GOT3 (cell line): ENCODE measurements around the gene ACAP3.

Experiments used
- DNase-seq: peaks from one replicate; lab custom pipeline; 2025; ENCODE audit warnings: mixed read lengths; lab: John Stamatoyannopoulos, UW

Gene ACAP3

DNA sequence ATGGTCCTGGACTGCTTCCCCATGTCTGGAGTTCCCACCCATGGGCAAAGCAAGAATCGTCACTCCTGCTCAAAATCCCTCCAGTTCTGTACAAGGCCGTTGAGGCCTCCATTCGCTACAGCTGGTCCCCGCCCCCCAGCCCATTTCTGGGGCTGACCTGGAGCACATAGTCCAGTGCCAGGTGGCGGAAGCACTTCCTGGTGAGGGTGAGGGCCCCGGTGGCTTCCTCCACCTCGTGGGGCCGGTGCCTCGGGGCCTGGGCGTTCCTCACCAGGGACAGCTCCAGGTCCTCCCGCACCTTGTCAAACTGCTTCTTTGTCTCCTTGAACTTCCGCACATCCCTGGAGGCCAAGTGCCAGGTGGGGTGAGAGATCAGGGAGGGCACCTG lies 7.4 kb downstream of the ACAP3 start:
- no peak for DNase-seq

DNA sequence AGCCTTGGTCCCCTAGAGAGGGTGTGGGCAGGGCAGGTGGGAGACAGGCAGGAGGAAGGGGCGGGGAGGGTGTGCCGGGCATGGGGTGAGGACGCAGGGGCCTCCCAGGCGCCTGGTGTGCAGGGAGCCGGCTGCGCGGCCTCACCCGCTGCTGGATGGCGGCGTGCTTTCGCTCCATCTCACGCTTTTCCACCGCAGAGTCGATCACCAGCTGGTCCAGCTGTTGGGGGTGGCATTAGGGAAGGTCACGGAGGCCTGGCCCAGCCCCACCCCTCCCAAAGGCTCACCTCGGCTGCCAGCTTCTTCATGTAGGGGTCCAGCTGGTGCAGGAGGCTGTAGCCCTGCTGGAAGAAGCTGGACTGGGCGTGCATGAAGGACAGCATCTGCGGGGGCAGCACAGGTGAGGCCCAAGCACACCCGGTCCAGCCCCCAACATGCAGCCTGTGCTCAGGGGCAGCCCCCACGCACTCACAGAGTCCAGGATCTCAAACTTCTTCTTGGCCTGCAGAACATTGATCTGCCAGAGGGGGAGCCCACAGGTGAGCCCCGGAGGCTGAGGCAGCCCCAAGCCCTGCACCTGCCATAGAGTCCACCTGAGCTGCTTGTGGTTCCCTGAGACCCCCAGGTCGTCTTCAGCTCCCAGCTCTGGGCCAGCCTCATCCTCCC lies 7.9 kb downstream of the ACAP3 start:
- no peak for DNase-seq

DNA sequence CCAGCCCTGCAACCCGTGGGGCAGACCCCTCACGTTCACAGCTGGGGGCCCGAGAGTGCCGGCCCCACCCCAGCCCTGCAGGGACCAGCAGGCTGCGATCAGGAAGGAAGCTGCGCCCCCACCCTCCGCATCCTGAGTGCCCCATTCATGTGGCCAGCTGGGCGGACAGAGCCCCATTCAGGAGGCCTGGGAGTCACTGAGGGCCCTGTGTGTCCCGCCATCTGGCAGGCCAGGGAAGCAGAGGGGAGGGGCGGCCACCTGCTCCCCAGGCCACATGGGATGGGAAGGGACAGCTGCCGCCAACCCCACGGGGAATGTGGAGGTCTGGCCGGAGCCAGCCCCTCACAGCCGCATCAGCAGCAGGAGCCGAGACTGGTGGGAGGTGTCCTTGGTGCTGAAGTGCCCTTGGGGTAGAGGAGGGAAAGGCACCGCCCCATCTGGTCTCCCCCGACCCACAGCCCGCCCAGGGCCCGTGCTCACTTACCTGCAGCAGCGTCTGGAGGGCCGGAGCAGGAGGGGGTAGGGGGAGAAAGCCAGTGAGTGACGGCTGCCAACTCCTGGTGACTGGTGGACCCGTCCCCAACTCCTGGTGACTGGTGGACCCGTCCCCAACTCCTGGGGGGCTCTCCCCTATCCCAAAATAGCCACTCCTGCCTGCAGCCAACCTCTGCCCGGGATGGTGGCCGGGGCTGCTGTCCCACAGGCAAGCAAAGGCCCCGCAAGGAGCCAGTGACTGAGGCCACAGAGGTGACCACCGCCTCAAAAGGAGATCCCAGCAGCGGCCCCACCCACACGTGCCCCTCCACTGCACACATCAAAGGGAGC lies 8.7 kb downstream of the ACAP3 start:
- DNase-seq: no peak

DNA sequence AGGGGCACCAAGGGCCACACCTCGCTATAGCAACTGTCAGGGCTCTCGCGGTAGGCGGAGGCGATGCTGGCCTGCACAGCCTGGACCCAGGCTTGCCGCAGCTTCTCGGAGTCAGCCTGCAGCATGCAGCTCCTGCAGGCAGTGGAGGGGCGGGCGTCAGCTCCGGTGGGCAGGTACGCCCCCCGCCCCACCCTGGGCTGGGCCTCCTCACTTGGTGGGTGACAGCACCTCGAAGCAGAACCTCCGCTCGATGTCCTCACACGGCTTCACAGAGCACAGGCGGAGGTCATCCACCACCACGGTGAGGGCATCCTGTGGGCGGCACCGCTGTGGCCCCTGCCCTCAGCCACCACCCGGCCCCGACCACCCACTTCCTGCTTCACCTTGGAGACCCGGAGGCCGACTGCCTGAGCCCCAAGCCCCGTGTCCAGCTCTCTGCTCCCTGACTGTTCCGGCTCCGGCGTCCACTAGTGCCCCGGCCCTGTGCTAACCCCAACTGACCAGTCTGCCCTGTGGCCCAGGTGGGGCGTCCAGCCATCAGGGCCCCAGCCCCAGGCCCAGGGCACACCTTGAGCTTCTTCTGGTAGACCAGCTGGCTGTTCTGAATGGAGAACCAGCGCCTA lies 9.8 kb downstream of the ACAP3 start:
- DNase-seq: no peak

DNA sequence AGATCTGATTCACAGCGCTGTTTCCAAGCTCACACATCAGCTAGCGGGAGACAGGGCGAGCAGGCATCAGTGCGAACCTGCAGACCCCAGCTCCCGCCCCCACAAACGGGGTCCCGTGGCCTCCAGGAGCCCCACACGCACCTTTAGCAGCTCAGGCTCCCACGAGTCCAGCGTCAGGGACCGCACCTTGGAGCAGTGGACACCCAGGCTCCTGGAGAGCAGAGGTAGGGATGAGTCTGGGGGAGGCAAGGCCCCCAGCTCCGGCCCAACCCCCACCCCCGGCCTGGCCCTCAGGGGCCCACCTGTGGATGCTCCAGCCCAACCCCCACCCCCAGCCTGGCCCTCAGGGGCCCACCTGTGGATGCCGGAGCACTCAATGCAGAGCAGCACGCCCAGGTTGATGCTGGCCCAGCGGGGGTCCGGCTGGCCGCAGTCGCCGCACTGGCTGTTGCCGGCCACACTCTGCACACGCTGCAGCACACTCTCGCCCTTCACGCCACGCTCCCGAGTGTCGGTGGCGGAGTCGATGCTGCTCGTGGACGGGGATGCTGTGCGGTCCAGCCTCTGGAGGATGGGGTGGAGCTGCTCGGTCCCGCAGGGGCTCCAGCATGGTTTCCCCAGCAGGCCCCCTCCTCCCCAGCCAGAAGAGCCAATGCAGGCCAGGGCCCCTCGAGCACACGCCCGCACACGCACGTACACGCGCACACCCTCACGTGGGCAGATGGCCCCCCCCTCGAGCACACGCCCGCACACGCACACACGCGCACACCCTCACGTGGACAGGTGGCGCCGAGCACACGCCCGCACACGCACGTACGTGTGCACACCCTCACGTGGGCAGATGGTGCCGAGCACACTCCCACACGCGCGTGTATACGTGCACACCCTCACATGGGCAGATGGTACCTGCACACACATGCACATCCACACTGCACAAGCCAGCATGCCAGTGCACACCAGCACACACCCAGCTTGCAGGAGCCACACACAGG lies 11.4 kb downstream of the ACAP3 start:
- no peak for DNase-seq

DNA sequence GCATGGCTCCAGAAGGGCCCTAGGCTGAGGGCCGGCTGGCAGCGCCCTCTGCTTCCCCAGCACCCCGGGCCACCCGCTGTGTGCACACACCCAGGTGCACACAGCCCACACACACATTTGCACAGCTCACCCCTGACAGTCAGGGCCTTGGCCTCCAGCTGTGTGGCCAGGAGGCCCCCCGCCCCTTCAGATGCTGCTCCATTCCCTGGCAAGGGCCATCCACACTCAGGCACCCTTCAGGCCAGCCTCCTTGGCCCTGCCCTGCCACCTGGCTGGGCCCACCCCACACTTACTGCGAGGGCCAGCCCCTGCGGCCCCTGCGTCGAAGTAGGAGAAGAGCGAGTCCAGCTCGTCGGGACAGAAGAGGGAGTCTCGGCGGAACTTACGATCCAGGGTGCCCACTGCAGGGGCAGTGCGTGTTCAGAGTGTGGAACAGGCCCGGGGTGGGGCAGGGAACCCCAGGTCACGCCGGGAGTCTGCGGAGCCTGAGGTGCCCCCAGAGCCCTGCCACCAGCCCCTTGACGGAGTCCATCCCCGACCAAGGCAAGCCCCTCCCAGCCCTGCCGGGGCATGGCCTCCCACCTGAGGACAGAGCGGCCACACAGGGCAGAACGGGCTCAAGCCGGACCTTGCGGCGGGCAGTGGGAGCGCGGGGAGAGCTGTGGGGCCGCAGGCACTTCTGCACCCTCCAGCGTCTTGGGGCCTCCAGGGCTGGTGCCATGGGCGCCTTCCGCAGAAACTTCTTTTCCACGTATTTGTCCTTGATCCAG lies 12.4 kb downstream of the ACAP3 start:
- no peak for DNase-seq

DNA sequence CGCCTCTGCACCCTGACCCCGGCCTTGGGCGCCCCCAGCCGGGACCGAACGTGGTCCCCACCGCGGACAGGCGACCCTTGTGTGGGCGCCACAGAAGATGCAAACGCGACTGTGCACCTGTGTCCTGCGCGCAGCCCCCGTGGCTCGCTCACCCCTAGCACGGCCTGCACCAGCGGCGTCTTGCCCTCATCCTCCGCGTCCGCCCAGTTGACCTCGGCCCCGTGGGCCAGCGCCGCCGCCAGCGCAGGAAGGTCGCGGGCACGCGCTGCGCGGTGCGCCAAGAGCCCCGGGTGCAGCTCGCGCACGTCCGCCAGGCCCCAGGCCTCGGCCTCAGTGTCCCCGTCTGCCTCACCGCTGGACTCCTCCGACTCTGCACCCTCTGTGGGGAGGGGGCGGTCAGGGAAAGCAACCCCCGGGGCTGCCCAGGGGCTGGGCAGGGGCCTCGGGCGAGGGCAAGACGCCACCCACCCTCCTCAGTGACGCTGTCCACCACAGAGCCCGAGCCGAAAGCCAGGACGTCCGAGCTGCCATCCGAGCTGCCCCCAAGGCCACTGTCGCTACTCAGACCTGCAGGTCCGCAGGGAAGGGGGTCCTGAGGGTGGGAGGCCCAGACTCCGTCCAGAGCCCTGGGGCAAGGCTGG lies 13.4 kb downstream of the ACAP3 start:
- DNase-seq: no peak

DNA sequence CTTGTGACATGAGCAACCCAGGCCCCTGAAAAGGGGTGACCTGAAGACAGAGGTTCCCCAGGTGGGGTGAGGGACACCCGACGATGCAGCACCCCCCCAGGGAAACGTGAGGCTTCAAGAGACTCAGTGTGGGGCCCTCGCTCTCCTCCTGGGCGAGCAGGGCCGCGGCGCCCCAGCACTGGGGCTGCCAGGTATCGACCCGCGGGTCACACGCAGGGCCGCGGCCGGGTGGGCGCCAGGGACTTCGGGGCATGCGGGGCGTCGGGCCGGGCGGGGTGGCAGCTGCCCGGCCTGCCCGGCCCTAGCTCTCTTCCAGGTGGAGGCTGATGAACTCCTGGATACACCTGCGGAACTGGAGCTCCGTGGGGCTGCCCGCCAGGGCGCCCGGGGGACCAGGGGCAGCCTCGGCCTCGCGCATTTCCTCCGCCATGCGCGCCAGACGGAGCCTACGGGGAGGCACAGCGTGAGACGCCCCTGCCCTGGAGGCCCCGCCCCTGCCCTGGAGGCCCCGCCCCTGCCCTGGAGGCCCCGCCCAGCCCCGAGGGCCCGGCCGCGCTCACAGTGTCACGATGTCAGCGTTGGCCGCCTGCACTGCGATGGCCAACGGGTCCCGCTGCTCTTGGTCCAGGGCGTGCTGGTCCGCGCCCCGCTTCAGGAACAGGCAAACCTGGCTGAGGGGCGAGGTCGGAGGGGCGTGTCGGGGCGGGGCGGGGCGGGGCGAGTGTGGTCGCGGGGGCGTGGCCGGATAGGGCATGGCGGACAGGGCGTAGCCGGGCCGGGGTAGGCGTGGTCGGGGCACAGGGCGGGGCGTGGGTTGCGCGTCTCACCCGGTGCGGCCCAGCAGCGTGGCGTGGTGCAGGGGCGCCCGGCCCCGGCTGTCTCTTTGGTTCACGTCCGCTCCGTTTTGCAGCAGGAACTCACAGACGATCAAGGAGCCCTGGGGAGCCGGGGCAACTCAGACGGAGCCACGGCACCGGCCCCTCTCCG lies 14.2 kb downstream of the ACAP3 start:
- no peak for DNase-seq

DNA sequence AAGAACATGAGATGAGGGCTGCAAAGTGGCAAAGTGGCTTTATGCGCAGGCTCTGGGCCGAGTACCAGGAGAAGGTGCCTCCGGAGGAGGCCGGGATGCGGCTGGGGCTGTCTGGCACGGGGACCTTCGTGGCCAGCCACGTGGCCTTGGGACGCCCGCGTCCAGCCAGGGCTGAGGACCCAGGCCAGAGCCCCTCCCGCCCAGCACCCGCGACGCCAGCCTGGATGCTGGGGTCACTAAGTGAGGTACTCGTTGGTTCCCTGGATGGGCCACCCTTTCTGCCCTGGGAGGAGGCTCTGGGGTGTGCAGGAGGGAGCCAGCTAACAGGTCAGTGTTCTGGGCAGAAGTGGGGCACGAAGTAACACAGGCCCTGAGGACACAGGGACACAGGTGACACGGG lies 14.9 kb downstream of the ACAP3 start:
- no peak for DNase-seq

DNA sequence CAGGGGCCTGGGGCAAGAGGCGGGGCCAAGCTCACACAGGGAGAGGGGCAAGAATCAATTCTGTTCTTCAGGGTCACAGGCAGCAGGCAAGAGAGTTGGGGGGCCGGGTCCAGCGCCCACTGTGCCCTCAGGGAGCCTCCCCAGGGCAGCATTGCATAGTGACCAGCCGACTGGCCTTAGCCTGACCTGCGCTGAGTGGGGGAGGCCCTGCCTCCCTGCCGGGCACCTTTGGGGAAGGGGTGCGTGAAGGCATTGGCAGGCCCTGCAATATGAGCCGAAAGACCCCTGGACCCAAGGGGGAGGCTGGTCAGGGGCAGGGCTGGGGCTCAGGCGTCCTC lies 15.3 kb downstream of the ACAP3 start:
- no peak for DNase-seq

DNA sequence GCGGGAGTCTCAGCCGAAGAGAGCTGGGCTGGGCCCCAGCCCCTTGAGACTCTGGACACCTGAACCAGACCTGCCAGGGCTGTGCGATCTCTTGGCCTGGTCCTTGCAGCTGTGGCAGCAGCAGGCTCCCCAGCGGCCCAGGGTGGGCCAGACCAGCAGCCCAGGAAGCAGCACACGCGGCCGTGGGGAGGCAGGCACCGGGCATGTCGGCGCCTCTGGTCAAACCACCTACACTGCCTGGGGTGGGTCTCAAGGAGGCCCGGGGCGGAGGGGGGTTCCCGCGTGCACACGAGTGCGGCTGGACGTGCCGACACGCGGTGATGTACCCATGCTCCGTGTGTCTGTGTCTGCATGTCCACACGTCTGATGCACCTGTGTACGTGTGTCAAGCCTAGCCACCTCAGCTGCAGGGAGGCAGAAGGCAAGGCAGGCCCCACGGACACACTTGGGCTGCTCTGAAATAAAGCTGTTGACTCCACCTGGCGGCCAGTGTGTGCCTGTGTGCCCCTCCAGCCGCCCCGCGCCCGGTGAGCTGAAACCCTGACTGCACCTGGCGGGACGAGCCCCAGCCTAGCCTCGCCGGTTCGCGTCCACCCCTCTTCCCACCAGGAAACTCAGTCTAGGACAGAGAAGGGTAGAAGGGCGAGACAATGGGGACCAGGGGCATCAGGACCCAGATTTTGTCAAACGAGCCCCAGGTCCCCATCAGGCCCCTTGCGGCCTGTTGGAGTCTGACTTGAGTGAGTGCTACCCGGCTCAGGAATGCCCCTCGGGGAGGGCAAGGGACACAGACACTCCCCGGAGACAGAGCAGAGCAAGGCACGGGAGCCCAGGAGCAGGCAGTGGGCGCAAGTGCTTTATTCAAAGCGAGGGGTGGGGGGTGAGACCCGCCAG lies 15.9 kb downstream of the ACAP3 start:
- no peak for DNase-seq

DNA sequence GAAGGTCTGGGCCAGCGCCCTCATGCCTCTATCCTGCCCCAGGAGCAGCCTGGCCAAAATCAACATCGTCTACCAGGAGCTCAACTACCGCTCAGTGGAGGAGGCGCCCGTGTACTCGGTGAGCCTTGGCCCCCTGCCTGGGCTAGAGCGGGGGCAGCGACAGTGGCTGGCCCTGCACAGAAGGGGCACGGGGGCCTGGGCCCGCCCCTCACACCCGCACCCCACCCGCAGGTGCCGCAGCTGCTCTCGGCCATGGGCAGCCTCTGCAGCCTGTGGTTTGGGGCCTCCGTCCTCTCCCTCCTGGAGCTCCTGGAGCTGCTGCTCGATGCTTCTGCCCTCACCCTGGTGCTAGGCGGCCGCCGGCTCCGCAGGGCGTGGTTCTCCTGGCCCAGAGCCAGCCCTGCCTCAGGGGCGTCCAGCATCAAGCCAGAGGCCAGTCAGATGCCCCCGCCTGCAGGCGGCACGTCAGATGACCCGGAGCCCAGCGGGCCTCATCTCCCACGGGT lies 16.7 kb downstream of the ACAP3 start:
- DNase-seq: no peak

DNA sequence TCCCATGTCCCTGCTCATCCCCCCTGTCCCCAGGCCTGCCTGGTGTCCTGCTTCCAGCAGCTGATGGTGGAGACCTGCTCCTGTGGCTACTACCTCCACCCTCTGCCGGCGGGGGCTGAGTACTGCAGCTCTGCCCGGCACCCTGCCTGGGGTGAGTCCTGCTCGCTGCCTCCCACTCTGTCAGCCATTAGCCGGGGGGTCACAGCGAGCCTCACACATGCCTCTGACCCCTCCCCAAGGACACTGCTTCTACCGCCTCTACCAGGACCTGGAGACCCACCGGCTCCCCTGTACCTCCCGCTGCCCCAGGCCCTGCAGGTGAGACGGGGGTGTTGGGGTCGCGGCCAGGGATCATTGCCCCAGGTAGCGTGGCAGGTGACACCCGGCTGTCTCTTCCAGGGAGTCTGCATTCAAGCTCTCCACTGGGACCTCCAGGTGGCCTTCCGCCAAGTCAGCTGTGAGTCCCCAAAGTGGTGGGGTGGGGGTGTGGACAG lies 17.4 kb downstream of the ACAP3 start:
- DNase-seq: peak; percentile 52

DNA sequence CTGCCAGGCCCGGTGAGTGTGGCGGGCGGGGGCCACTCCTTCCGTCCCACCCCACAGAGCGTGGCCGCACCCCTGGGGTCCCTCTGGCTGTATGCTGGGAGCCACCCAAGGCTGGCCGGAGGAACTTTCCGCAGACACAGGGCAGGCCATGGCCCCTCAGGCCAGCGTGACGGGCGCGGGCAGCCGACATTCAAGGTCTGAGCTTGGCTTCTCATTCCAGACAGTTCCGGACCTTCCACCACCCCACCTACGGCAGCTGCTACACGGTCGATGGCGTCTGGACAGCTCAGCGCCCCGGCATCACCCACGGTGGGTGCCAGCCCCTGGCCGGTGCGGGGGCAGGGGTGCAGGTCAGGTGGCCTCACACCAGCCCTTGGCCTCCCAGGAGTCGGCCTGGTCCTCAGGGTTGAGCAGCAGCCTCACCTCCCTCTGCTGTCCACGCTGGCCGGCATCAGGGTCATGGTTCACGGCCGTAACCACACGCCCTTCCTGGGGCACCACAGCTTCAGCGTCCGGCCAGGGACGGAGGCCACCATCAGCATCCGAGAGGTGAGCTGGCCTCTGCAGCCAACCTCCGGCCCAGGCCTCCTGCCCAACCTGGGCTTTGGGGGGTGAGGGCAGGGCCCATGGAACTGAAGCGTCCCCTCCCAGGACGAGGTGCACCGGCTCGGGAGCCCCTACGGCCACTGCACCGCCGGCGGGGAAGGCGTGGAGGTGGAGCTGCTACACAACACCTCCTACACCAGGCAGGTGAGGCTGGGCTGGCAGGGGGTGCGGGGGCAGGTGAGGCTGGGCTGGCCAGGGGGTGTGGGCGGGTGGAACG lies 20.2 kb downstream of the ACAP3 start:
- DNase-seq: no peak

DNA sequence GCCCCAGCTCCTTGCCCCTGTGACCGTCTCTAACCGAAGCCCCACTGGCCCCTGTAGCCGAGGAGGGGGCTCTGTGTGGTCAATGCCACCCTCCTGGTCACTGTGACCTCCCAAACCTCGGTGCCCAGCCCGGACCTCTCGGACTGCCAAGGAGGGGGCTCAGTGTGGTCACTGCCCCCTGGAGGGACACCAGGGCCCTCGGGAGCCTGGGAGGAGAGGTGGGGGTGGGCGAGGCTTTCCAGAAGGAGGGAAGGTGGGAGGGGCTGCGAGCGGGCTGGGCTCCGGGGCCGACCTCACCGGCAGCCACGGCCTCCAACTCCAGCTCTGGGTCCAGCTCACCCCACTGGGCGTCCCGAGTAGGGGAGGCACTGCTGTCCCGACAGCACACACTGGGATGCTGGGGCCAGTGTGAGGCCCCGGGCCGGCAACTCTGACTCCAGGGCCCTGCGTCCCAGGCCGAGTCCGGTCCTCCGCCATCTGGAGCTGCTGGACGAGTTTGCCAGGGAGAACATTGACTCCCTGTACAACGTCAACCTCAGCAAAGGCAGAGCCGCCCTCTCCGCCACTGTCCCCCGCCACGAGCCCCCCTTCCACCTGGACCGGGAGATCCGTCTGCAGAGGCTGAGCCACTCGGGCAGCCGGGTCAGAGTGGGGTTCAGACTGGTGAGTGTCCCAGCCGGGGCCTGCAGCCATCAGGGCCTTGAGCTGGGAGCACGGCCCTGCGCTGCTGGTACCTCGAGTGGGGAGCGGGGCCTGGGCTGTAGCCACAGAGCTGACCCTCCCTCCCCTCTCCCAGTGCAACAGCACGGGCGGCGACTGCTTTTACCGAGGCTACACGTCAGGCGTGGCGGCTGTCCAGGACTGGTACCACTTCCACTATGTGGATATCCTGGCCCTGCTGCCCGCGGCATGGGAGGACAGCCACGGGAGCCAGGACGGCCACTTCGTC lies 21.1 kb downstream of the ACAP3 start:
- DNase-seq: no peak
